Thyroid gland (tissue), 4 donors: ENCODE data around the gene POLN.

ENCODE experiments used
- CTCF ChIP-seq, 6 experiments: fragments of 200-600 bp in 3 of 6; fragments of 450-650 bp in 3 of 6; sonication (generic) in 3 of 6; IDR thresholded peaks; one replicate each; pipeline ENCODE4 v1.5.1; 2016 to 2019; ENCODE audit warnings: antibody characterized with exemption in 6 of 6, mild to moderate bottlenecking in 2 of 6, inconsistent platforms in 1 of 6, moderate library complexity in 1 of 6
- POLR2A ChIP-seq, 2 donors: fragments of 450-650 bp; IDR thresholded peaks; one replicate each; pipeline ENCODE4 v1.6.1; 2017; ENCODE audit warnings: antibody characterized with exemption in 2 of 2, mild to moderate bottlenecking in 2 of 2, moderate library complexity in 1 of 2

DNA sequence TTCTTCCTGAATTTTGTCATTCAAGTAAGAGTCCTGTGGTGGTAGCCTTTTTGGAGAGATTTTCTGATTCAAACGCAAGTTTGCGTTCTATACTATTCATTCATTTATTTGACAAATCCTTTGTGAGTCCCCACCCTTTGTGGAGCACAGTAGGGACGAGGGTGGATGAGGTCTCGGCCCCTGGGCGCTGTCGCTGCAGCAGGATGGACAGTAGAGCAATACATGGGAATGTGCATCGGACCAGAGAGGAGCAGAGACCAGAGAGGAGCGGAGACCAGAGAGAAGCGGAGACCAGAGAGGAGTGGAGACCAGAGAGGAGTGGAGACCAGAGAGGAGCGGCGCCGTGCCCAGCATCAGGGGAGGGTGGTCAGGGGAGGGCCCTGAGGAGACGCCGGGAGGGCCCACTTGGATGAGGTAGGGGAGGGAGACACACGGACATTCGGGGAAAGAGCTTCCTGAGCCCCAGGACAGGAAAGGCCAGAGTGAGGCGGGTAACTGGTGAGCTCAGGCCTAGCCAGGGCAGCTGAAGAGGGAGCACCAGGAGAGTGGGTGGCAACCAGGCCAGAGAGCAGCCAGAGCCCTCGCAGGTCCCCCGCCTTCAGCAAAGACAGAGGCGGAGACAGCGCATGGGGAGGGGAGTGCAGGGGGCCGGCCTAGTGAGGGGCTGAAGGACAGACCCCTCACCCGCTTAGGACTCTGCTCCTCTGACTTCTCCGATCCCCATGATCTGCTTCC is 115.4 kb downstream of the POLN start:
- TF ChIP-seq POLR2A (IDR thresholded peaks at IDR 0.05) (no peak), CTCF (IDR thresholded peaks at IDR 0.05) (no peak)
